Measurements from ENCODE around the gene RERE. TPM values are rescaled to one million over a fixed set of nuclear protein-coding genes. Genes with fewer than 3 reads are reported as not detected.
"Not testable (repeated sequence)": the region's sequence is repeated elsewhere in the genome, so short reads cannot be mapped to it uniquely, and the experiment has no call there.

The RERE gene
- total and polyA plus RNA-seq, 2 experiments from 2014 or later: 39.8 to 62.8 TPM

- Histone ChIP-seq H3K36me3 (replicated peaks; ENCODE audit: insufficient read depth, low read depth) (no peaks in the 10 kb centered on the region), H3K9me3 (ENCODE audit: low read depth) (no peaks in the 10 kb centered on the region), H4K20me1 (ENCODE audit: insufficient read depth, poor library complexity, severe bottlenecking) (peaks cover 27% of the 10 kb centered on the region), H3K79me2 (peaks cover 69% of the 10 kb centered on the region), H3K9me2 (replicated peaks; ENCODE audit: insufficient read depth) (no peaks in the 10 kb centered on the region), H3K4me2 (no peak overlapping the region), H3K27me3 (no peaks in the 10 kb centered on the region), H3K27ac (peak overlapping the region; percentile 62), H2AFZ (no peak overlapping the region), H3K4me1 (ENCODE audit: insufficient read depth) (peaks cover 44% of the 10 kb centered on the region), H3K4me3 (no peak overlapping the region)
- TF ChIP-seq, protein P1, sequence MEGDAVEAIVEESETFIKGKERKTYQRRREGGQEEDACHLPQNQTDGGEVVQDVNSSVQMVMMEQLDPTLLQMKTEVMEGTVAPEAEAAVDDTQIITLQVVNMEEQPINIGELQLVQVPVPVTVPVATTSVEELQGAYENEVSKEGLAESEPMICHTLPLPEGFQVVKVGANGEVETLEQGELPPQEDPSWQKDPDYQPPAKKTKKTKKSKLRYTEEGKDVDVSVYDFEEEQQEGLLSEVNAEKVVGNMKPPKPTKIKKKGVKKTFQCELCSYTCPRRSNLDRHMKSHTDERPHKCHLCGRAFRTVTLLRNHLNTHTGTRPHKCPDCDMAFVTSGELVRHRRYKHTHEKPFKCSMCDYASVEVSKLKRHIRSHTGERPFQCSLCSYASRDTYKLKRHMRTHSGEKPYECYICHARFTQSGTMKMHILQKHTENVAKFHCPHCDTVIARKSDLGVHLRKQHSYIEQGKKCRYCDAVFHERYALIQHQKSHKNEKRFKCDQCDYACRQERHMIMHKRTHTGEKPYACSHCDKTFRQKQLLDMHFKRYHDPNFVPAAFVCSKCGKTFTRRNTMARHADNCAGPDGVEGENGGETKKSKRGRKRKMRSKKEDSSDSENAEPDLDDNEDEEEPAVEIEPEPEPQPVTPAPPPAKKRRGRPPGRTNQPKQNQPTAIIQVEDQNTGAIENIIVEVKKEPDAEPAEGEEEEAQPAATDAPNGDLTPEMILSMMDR (IDR thresholded peaks at IDR 0.05; ENCODE audit: poor library complexity): no peak
- TF ChIP-seq EZH2phosphoT487 (IDR thresholded peaks at IDR 0.05; ENCODE audit: low read depth, severe bottlenecking, unreplicated experiment) (no peak), EZH2 (IDR thresholded peaks at IDR 0.05; ENCODE audit: borderline replicate concordance) (no peak)
- WGBS (ENCODE audit: low lambda C conversion rate, missing lambda C conversion rate): 90% methylated on average over 2 of the region's 2 CpGs
- no peak for DNase-seq (ENCODE audit: low spot score)
Measured at GRCh38 chr1:8625491-8625890, 191.9 kb downstream of the RERE start.

GRCh38 chr1:8623651-8624192 is 193.7 kb downstream of the RERE start:
- H3K36me3 ChIP-seq (replicated peaks; ENCODE audit: insufficient read depth, low read depth); H3K27me3 ChIP-seq; H3K9me3 ChIP-seq (ENCODE audit: low read depth); H3K9me2 ChIP-seq (replicated peaks; ENCODE audit: insufficient read depth); H3K27ac ChIP-seq; DNase-seq (ENCODE audit: low spot score); H3K4me2 ChIP-seq; H3K4me3 ChIP-seq; H2AFZ ChIP-seq: not testable (repeated sequence)
- H3K4me1 ChIP-seq (ENCODE audit: insufficient read depth): peaks cover 32% of the 10 kb centered on the region
- 83% methylated on average over 7 of the region's 7 CpGs for WGBS (ENCODE audit: low lambda C conversion rate, missing lambda C conversion rate)
- peaks cover 29% of the 10 kb centered on the region for H4K20me1 ChIP-seq (ENCODE audit: insufficient read depth, poor library complexity, severe bottlenecking)
- peaks cover 59% of the 10 kb centered on the region for H3K79me2 ChIP-seq

- Histone ChIP-seq H3K79me2 (peaks cover 50% of the 10 kb centered on the region), H3K4me1 (ENCODE audit: insufficient read depth) (peaks cover 15% of the 10 kb centered on the region), H4K20me1 (ENCODE audit: insufficient read depth, poor library complexity, severe bottlenecking) (peaks cover 14% of the 10 kb centered on the region)
- not testable (repeated sequence) for DNase-seq (ENCODE audit: low spot score); H3K27me3 ChIP-seq; H3K9me2 ChIP-seq (replicated peaks; ENCODE audit: insufficient read depth); H3K27ac ChIP-seq; H3K36me3 ChIP-seq (replicated peaks; ENCODE audit: insufficient read depth, low read depth); H3K4me3 ChIP-seq; H3K9me3 ChIP-seq (ENCODE audit: low read depth); H2AFZ ChIP-seq; H3K4me2 ChIP-seq
- 60% methylated on average over 2 of the region's 2 CpGs for WGBS (ENCODE audit: low lambda C conversion rate, missing lambda C conversion rate)
Measured at GRCh38 chr1:8621785-8622348, 195.6 kb downstream of the RERE start.

DNA sequence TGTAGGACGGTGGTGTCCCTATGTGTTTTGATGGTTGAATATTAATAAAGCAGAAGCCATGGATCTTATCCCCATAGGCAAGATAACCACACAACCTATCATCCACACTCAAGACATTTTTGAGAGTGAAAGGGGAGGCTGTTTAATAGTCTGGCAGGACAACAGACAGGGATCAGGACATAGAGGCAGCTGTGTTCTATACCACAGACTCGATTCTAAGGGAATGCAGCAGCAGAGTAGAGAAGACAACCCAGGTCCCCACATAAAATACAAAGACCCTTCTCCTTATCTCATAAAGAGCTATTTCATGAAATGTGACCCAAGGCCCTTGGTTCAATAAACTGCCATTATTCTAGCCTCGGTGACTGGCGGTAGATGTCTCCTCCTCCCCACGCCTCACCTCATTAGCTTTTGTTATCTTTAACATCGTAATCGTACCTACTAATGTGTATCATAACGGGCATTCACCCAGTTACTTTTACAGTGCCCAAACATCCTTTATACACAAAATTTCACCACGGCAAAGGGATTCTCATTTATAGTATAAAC is 196.3 kb downstream of the RERE start:
- not testable (repeated sequence) for H3K4me1 ChIP-seq (ENCODE audit: insufficient read depth); H2AFZ ChIP-seq; H3K9me2 ChIP-seq (replicated peaks; ENCODE audit: insufficient read depth); H3K4me3 ChIP-seq; H3K9me3 ChIP-seq (ENCODE audit: low read depth); DNase-seq (ENCODE audit: low spot score); H3K27me3 ChIP-seq; H3K36me3 ChIP-seq (replicated peaks; ENCODE audit: insufficient read depth, low read depth); H3K27ac ChIP-seq; H3K4me2 ChIP-seq
- WGBS (ENCODE audit: low lambda C conversion rate, missing lambda C conversion rate): 51% methylated on average over 9 of the region's 9 CpGs
- Histone ChIP-seq H3K79me2 (peaks cover 55% of the 10 kb centered on the region), H4K20me1 (ENCODE audit: insufficient read depth, poor library complexity, severe bottlenecking) (peaks cover 12% of the 10 kb centered on the region)

- H3K9me2 ChIP-seq (replicated peaks; ENCODE audit: insufficient read depth); H4K20me1 ChIP-seq (ENCODE audit: insufficient read depth, poor library complexity, severe bottlenecking); H3K9me3 ChIP-seq (ENCODE audit: low read depth); DNase-seq (ENCODE audit: low spot score); H3K36me3 ChIP-seq (replicated peaks; ENCODE audit: insufficient read depth, low read depth); H3K4me3 ChIP-seq; H3K27ac ChIP-seq; H3K4me1 ChIP-seq (ENCODE audit: insufficient read depth); H3K27me3 ChIP-seq; H3K4me2 ChIP-seq; H2AFZ ChIP-seq: not testable (repeated sequence)
- 67% methylated on average over 2 of the region's 2 CpGs for WGBS (ENCODE audit: low lambda C conversion rate, missing lambda C conversion rate)
- H3K79me2 ChIP-seq: peaks cover 58% of the 10 kb centered on the region
Measured at GRCh38 chr1:8619917-8620502, 197.4 kb downstream of the RERE start.

DNA sequence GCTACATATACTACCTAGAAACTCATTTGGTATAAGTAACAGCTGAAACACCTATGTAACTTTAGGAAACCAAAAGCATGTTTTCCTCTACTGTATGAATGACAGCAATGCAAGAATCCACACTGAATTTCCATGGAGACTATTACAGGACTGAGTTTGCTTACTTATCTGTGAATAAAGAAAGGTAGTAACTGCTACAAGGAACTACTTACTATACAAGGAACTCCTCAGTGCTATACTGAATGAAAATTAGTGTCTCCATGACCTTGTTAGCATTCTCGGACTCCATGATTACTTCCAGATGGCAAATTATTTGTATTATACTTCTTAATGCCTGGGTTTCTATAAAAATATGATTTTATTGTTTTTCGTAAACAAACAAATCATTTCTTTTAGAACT is 198.0 kb downstream of the RERE start:
- WGBS (ENCODE audit: low lambda C conversion rate, missing lambda C conversion rate): 41% methylated on average over 2 of the region's 2 CpGs
- H3K79me2 ChIP-seq: peaks cover 55% of the 10 kb centered on the region
- DNase-seq (ENCODE audit: low spot score): not testable (repeated sequence)

DNA sequence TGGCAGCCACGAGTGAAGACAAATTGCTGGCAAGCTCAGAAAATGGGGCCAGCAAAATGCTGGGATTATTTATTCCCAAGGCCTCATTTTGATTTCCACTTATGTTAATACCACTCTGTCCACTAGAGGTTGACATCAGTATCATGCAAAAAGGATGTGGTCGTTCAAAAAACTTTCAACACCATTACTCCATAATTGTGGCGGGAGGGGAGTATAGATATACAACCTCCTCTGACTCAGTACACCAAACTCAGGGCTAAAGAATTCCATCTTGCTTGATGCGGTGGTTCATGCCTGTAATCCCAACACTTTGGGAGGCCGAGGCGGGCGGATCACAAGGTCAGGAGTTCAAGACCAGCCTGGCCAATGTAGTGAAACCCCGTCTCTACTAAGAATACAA is 200.6 kb downstream of the RERE start:
- peaks cover 43% of the 10 kb centered on the region for H3K79me2 ChIP-seq
- not testable (repeated sequence) for H3K4me3 ChIP-seq; H3K36me3 ChIP-seq (replicated peaks; ENCODE audit: insufficient read depth, low read depth); H3K4me1 ChIP-seq (ENCODE audit: insufficient read depth); H3K4me2 ChIP-seq; H3K9me2 ChIP-seq (replicated peaks; ENCODE audit: insufficient read depth); DNase-seq (ENCODE audit: low spot score); H3K27ac ChIP-seq; H2AFZ ChIP-seq; H3K9me3 ChIP-seq (ENCODE audit: low read depth); H3K27me3 ChIP-seq
- peaks cover 16% of the 10 kb centered on the region for H4K20me1 ChIP-seq (ENCODE audit: insufficient read depth, poor library complexity, severe bottlenecking)
- WGBS (ENCODE audit: low lambda C conversion rate, missing lambda C conversion rate): 93% methylated on average over 8 of the region's 8 CpGs

More for the DNA sequence above, 198.0 kb downstream of the RERE start:
- not testable (repeated sequence) for H3K36me3 ChIP-seq (replicated peaks; ENCODE audit: insufficient read depth, low read depth); H3K9me2 ChIP-seq (replicated peaks; ENCODE audit: insufficient read depth); H3K27me3 ChIP-seq; H3K4me1 ChIP-seq (ENCODE audit: insufficient read depth); H4K20me1 ChIP-seq (ENCODE audit: insufficient read depth, poor library complexity, severe bottlenecking); H2AFZ ChIP-seq; H3K4me3 ChIP-seq; H3K4me2 ChIP-seq; H3K9me3 ChIP-seq (ENCODE audit: low read depth); H3K27ac ChIP-seq

All from hepatocyte (in vitro differentiated cells).